Lower lobe of right lung (tissue), 2 donors: Measurements from ENCODE around the gene KRT72. TPM values are rescaled to one million over a fixed set of nuclear protein-coding genes. Genes with fewer than 3 reads are reported as not detected.

Experiments used
- ATAC-seq, 2 donors: fragments of 200-7000 bp; cut with Tn5 transposase; one replicate each; pipeline ENCODE4 v1.9.1; 2020 to 2022; ENCODE audit warnings: mild to moderate bottlenecking in 2 of 2, moderate library complexity in 2 of 2
- DNase-seq: peaks from one replicate; pipeline ENCODE4 v3.0.0-alpha.2; 2020
- H3K27ac ChIP-seq: fragments of 200-600 bp; one replicate; pipeline ENCODE4 v1.8.0; 2022
- H3K27me3 ChIP-seq: fragments of 200-600 bp; one replicate; pipeline ENCODE4 v1.8.0; 2022; ENCODE audit warnings: low read depth
- H3K36me3 ChIP-seq: fragments of 200-600 bp; one replicate; pipeline ENCODE4 v1.8.0; 2022; ENCODE audit warnings: mild to moderate bottlenecking
- H3K4me1 ChIP-seq: fragments of 200-600 bp; one replicate; pipeline ENCODE4 v1.8.0; 2022
- H3K4me3 ChIP-seq: fragments of 200-600 bp; one replicate; pipeline ENCODE4 v1.8.0; 2022; ENCODE audit warnings: mild to moderate bottlenecking
- H3K9me3 ChIP-seq: fragments of 200-600 bp; one replicate; pipeline ENCODE4 v1.8.0; 2022
- intact Hi-C: fragments of 100-400 bp; cut with DNase I; formaldehyde crosslinking; loops from one replicate; pipeline ENCODE4 v1.11.0; 2022
- total RNA-seq: library from RNA; stranded (reverse); fragmentation: NEBNext Ultra II Directional; extraction: Animal tissue kit (Norgen Biotek cat#: 25700); gene quantifications from one replicate; pipeline ENCODE4 v1.2.1, GENCODE V29; 2021
- TF ChIP-seq, protein P1 (sequence below): fragments of 200-600 bp; IDR thresholded peaks from one replicate; pipeline ENCODE4 v1.8.0; 2022; ENCODE audit warnings: antibody characterized with exemption, mild to moderate bottlenecking
- donor health status: DM: no; HTN: yes; CAD: no; lungs with severe emphysema.

The KRT72 gene
- total RNA-seq, 1 donor from 2014 or later: not detected

DNA sequence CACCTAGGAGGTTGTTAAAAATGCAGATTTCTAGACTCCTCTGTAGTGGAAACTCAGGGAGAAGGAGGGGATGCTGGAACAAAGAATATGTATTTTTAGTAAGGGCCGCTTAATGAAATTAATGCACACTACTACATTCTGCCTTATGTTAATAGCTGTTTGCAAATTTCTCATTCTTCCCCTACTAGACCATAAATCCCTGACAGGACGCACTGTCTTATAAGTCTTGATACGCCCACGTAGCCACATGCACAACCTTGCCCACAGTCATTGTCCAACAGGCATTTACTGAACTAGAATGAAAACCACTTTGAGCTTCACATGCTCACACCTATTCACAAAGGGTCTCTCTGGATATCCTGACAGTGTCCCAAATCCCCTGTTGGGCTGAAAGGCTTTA is 40.2 kb upstream of the KRT72 start:
- DNase-seq (no peak), ATAC-seq (no peak)
- no peaks in the 10 kb centered on the region for H3K36me3 ChIP-seq
- H3K4me3 ChIP-seq: no peak overlapping the region
- H3K27me3 ChIP-seq: peaks cover 8% of the 10 kb centered on the region
- H3K27ac ChIP-seq: no peak overlapping the region
- intact Hi-C loops: no loop called here
- H3K9me3 ChIP-seq: no peaks in the 10 kb centered on the region
- TF ChIP-seq, protein P1, sequence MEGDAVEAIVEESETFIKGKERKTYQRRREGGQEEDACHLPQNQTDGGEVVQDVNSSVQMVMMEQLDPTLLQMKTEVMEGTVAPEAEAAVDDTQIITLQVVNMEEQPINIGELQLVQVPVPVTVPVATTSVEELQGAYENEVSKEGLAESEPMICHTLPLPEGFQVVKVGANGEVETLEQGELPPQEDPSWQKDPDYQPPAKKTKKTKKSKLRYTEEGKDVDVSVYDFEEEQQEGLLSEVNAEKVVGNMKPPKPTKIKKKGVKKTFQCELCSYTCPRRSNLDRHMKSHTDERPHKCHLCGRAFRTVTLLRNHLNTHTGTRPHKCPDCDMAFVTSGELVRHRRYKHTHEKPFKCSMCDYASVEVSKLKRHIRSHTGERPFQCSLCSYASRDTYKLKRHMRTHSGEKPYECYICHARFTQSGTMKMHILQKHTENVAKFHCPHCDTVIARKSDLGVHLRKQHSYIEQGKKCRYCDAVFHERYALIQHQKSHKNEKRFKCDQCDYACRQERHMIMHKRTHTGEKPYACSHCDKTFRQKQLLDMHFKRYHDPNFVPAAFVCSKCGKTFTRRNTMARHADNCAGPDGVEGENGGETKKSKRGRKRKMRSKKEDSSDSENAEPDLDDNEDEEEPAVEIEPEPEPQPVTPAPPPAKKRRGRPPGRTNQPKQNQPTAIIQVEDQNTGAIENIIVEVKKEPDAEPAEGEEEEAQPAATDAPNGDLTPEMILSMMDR: no peak
- no peaks in the 10 kb centered on the region for H3K4me1 ChIP-seq

- H3K9me3 ChIP-seq: no peaks in the 10 kb centered on the region
- H3K4me3 ChIP-seq: no peak overlapping the region
- ATAC-seq (no peak), DNase-seq (no peak)
- no peaks in the 10 kb centered on the region for H3K36me3 ChIP-seq
- intact Hi-C loops: no loop called here
- H3K27me3 ChIP-seq: peaks cover 1% of the 10 kb centered on the region
- H3K4me1 ChIP-seq: no peaks in the 10 kb centered on the region
- H3K27ac ChIP-seq: no peak overlapping the region
- TF ChIP-seq, protein P1: no peak
Observed at GRCh38 chr12:52637299-52637698, 36.0 kb upstream of the KRT72 start.

DNA sequence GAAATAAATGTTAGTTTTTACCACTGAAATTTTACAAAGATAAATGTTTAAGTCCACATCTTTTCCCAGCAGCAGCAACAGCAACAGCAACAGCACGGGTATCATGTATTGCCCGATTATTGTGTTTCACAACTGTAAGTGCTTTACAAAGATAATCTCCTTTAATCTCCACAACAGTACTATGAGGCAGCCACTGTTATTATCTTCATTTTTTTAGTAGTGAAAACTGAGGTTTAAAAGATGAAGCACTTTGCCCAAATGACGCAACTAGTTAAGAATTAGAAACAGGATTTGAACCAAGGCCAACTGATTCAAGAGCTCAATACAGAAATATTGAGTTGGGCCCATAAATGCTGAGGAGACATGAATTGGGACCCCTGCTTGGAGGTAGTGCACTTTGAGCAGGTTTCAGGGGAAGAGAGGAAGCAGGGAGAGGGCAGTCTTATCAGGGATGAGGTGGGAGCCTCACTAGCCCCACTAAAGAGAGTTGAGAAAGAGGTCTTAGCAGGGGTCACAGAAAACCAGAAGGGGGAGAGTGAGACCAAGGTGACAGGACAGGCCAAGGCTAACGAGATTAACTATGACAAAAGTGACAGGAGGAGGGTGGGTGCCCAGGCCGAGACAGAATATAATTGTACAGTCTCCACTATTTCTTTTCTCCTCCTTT is 35.5 kb upstream of the KRT72 start:
- ATAC-seq (no peak), DNase-seq (no peak)

GRCh38 chr12:52636189-52636588 is 34.9 kb upstream of the KRT72 start:
- TF ChIP-seq, protein P1: no peak
- no peak overlapping the region for H3K27ac ChIP-seq
- H3K36me3 ChIP-seq: no peaks in the 10 kb centered on the region
- H3K9me3 ChIP-seq: no peaks in the 10 kb centered on the region
- DNase-seq: no peak
- no peak for ATAC-seq
- no peaks in the 10 kb centered on the region for H3K27me3 ChIP-seq
- no peaks in the 10 kb centered on the region for H3K4me1 ChIP-seq
- no peak overlapping the region for H3K4me3 ChIP-seq
- intact Hi-C loops: no loop called here

More for the DNA sequence above, 35.5 kb upstream of the KRT72 start:
- no peak overlapping the region for H3K4me3 ChIP-seq
- H3K9me3 ChIP-seq: no peaks in the 10 kb centered on the region
- intact Hi-C loops: no loop called here
- no peaks in the 10 kb centered on the region for H3K27me3 ChIP-seq
- TF ChIP-seq, protein P1: no peak
- no peak overlapping the region for H3K27ac ChIP-seq
- H3K36me3 ChIP-seq: no peaks in the 10 kb centered on the region
- no peaks in the 10 kb centered on the region for H3K4me1 ChIP-seq

DNA sequence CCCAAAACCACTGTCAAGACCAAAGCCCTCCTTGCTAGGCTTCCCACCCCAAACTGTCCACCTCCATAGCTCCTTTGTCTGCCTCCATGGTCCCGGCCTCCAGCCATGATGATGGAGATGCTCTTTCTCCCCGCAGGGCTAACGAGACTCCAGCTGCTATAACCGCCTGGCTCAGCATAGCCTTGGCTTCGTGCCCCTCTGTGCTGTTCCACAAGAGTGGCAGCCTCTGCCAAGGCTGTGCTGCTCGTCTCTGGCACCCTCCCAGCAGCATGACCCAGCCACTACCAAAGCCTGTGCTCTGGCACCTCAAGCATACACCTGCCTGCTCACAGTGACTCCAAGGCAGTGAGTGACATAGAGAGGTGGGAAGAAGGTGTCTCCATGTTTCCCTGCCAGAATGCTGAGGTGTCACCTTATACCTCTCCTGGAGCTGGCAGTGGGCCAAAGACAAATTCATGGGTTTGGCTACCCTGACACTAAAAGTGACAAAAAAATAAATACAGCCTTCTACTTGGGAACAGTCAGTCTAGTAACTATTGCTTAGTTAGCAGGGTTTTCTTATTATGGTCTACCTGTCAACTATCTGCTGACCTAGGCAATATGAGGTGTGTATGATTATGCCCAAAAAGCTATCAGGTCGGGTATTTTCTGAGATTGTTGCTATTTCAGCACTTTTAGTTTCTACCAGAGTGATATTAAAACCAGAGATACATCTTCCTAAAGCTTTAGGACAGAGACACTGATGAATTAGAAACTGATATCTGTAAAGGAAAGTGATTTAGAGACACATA is 33.2 kb upstream of the KRT72 start:
- intact Hi-C loops: no loop called here
- no peaks in the 10 kb centered on the region for H3K4me1 ChIP-seq
- peaks cover 4% of the 10 kb centered on the region for H3K27me3 ChIP-seq
- ATAC-seq (no peak), DNase-seq (no peak)
- no peaks in the 10 kb centered on the region for H3K9me3 ChIP-seq
- H3K4me3 ChIP-seq: no peak overlapping the region
- H3K36me3 ChIP-seq: no peaks in the 10 kb centered on the region
- TF ChIP-seq, protein P1: no peak
- no peak overlapping the region for H3K27ac ChIP-seq
